ENCODE results near the gene INHBB.

The INHBB gene

DNA sequence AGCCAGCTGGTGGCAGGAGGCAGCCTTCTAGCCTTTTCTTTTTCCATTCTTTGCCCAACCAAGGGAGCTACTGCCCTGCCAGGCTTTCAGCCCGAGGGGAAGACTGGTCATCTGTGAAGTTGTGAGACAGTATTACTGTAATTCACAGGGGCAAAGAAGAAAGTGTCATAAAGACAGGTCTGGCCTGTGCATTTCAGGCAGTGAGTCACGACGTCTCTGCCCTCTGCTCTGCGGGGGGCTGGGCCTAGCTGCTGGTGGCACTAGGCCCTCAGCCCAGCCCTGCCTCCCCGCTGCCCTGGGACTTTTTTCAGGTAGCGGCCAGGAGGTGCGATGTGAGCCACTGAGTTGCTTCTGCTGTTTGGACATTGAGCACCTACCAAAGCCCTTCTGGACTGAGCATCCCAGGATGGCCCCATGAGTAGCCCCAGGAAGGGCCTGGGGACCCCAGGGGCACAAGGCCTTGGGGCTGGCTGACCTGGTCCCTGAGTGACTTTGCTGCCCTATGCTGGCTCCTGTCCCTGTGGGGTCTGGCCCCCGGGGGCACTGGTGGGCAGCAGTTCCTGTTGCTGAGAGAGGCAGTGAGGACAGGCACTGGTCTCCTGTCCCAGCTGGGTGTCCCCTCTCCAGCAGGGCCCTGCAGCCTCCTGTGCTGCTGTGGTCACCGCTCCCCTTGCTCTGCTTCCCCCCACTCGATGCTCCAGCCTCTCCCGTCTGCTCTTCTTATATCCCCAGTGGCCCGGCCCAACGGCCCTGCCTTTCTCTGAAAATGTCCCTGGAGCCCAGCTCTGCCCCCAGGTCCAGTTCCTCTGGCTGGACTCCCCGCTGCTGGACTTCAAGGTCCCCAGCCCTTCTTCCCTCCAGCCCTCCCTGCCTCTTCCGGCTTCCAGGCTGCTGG lies 7.0 kb downstream of the INHBB start:
- no peaks in the 10 kb centered on the region for H3K4me1 ChIP-seq (ENCODE audit: control insufficient read depth, insufficient read depth, low read length)
- H3K4me3 ChIP-seq (ENCODE audit: low read length): no peak overlapping the region
- no peak overlapping the region for H3K9ac ChIP-seq (ENCODE audit: low read depth, low read length)
- no peaks in the 10 kb centered on the region for H3K9me3 ChIP-seq (replicated peaks; ENCODE audit: low read length)
- peaks cover 59% of the 10 kb centered on the region for H3K27me3 ChIP-seq (ENCODE audit: control insufficient read depth, insufficient read depth, low read length)
- H3K36me3 ChIP-seq (ENCODE audit: insufficient read depth, low read length): no peaks in the 10 kb centered on the region
- H3K4me2 ChIP-seq (ENCODE audit: low read length): no peak overlapping the region

- Histone ChIP-seq H3K27me3 (ENCODE audit: control insufficient read depth, insufficient read depth, low read length) (peaks cover 57% of the 10 kb centered on the region), H3K9me3 (replicated peaks; ENCODE audit: low read length) (no peaks in the 10 kb centered on the region), H3K9ac (ENCODE audit: low read depth, low read length) (no peak overlapping the region), H3K4me2 (ENCODE audit: low read length) (no peak overlapping the region), H3K4me3 (ENCODE audit: low read length) (no peak overlapping the region), H3K4me1 (ENCODE audit: control insufficient read depth, insufficient read depth, low read length) (no peaks in the 10 kb centered on the region), H3K36me3 (ENCODE audit: insufficient read depth, low read length) (no peaks in the 10 kb centered on the region)
Observed at GRCh38 chr2:120353591-120353898, 7.6 kb downstream of the INHBB start.

- Histone ChIP-seq H3K4me3 (ENCODE audit: low read length) (no peak overlapping the region), H3K9me3 (replicated peaks; ENCODE audit: low read length) (no peaks in the 10 kb centered on the region), H3K9ac (ENCODE audit: low read depth, low read length) (no peak overlapping the region), H3K36me3 (ENCODE audit: insufficient read depth, low read length) (no peaks in the 10 kb centered on the region), H3K4me1 (ENCODE audit: control insufficient read depth, insufficient read depth, low read length) (no peaks in the 10 kb centered on the region), H3K27me3 (ENCODE audit: control insufficient read depth, insufficient read depth, low read length) (peaks cover 56% of the 10 kb centered on the region), H3K4me2 (ENCODE audit: low read length) (no peak overlapping the region)
Observed at GRCh38 chr2:120353931-120354330, 8.0 kb downstream of the INHBB start.

GRCh38 chr2:120354467-120354866 lies 8.5 kb downstream of the INHBB start:
- Histone ChIP-seq H3K27me3 (ENCODE audit: control insufficient read depth, insufficient read depth, low read length) (peaks cover 53% of the 10 kb centered on the region), H3K9ac (ENCODE audit: low read depth, low read length) (no peak overlapping the region), H3K4me2 (ENCODE audit: low read length) (no peak overlapping the region), H3K4me1 (ENCODE audit: control insufficient read depth, insufficient read depth, low read length) (no peaks in the 10 kb centered on the region), H3K36me3 (ENCODE audit: insufficient read depth, low read length) (no peaks in the 10 kb centered on the region), H3K4me3 (ENCODE audit: low read length) (no peak overlapping the region), H3K9me3 (replicated peaks; ENCODE audit: low read length) (no peaks in the 10 kb centered on the region)

DNA sequence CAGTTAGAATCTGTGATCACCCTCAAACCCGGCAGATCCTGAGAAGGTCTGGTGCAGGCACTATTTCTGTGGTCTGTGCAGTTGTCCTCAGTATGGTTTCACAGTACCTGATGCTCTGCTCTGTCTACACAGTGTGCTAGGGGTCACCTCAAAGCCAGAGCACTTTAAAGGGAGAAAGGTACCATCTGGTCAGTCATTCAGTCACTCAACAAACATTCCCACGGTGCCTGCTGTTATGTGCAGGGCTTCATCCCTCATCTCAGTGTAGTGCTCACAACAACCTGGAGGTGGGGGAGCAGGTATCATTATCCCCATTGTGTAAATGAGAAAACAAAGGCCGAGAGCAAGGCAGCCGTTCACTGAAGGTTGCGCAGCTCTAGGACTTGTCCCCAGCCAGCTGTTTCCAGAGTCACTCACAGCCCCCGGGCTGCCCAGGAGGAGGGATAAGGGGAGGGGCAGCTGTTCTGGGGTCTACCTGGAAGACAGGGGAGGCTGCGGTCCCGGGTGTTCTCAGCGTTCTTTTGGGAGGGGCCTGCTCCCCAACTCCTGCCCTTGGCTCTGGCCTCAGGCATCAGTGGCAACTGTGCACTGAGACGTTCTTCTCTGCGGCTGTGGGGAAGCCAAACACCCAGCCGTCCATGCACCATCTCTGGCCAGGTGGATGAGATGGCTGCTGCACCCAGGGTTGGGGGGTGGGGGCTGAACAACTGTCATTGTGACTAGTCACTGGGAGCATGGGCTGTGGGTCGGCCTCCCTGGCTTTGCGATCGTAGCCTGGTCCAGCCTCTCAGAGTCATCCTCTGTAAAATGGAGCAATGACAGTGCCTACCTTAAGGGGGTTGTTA lies 9.2 kb downstream of the INHBB start:
- no peak overlapping the region for H3K4me2 ChIP-seq (ENCODE audit: low read length)
- H3K9me3 ChIP-seq (replicated peaks; ENCODE audit: low read length): no peaks in the 10 kb centered on the region
- H3K36me3 ChIP-seq (ENCODE audit: insufficient read depth, low read length): no peaks in the 10 kb centered on the region
- no peak overlapping the region for H3K9ac ChIP-seq (ENCODE audit: low read depth, low read length)
- no peak overlapping the region for H3K4me3 ChIP-seq (ENCODE audit: low read length)
- no peaks in the 10 kb centered on the region for H3K4me1 ChIP-seq (ENCODE audit: control insufficient read depth, insufficient read depth, low read length)
- H3K27me3 ChIP-seq (ENCODE audit: control insufficient read depth, insufficient read depth, low read length): peaks cover 49% of the 10 kb centered on the region

GRCh38 chr2:120355780-120356266 lies 9.9 kb downstream of the INHBB start:
- no peaks in the 10 kb centered on the region for H3K4me1 ChIP-seq (ENCODE audit: control insufficient read depth, insufficient read depth, low read length)
- no peak overlapping the region for H3K4me3 ChIP-seq (ENCODE audit: low read length)
- H3K27me3 ChIP-seq (ENCODE audit: control insufficient read depth, insufficient read depth, low read length): peaks cover 45% of the 10 kb centered on the region
- H3K9me3 ChIP-seq (replicated peaks; ENCODE audit: low read length): no peaks in the 10 kb centered on the region
- no peaks in the 10 kb centered on the region for H3K36me3 ChIP-seq (ENCODE audit: insufficient read depth, low read length)
- no peak overlapping the region for H3K4me2 ChIP-seq (ENCODE audit: low read length)
- H3K9ac ChIP-seq (ENCODE audit: low read depth, low read length): no peak overlapping the region

- Histone ChIP-seq H3K9me3 (replicated peaks; ENCODE audit: low read length) (no peaks in the 10 kb centered on the region), H3K27me3 (ENCODE audit: control insufficient read depth, insufficient read depth, low read length) (peaks cover 46% of the 10 kb centered on the region), H3K36me3 (ENCODE audit: insufficient read depth, low read length) (no peaks in the 10 kb centered on the region), H3K4me1 (ENCODE audit: control insufficient read depth, insufficient read depth, low read length) (no peaks in the 10 kb centered on the region), H3K4me2 (ENCODE audit: low read length) (no peak overlapping the region), H3K4me3 (ENCODE audit: low read length) (no peak overlapping the region), H3K9ac (ENCODE audit: low read depth, low read length) (no peak overlapping the region)
Observed at GRCh38 chr2:120357768-120358167, 11.8 kb downstream of the INHBB start.

DNA sequence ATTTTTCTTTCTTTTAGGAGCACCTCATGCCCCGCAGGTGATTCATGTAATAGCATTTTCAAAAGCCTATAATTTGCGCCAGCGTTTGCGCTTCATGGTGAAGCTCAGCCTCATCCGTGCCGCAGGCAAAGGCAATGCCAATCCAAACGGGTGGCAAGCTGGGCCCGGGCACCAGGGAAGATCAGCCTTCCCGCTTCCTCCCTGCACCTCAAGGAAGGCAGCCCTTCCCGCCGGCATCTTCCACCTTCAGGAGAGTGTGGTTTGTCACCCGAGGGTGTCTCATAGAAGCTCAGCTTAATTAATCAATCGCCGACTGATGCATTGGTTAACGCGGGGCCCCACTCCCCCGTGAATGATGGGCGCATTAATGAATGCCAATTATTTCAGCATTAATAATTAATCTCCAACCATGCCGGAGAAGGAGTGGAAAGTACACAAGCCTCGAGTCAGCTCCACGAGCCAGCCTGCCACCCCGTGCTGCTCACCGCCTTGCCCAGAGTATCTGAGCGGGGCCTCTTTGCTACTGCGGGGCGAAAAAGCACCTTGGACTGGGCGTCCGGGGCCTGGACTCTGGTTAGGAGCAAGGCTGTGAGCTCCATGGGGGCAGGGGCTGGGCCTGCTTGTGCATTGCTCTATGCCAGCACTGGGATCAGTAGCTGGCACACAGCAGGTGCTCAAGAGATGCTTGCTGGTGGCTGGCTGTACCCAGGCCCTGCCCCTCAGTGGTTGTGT lies 13.0 kb downstream of the INHBB start:
- Histone ChIP-seq H3K4me1 (ENCODE audit: control insufficient read depth, insufficient read depth, low read length) (no peaks in the 10 kb centered on the region), H3K4me2 (ENCODE audit: low read length) (no peak overlapping the region), H3K36me3 (ENCODE audit: insufficient read depth, low read length) (no peaks in the 10 kb centered on the region), H3K27me3 (ENCODE audit: control insufficient read depth, insufficient read depth, low read length) (peaks cover 52% of the 10 kb centered on the region), H3K4me3 (ENCODE audit: low read length) (no peak overlapping the region), H3K9me3 (replicated peaks; ENCODE audit: low read length) (no peaks in the 10 kb centered on the region), H3K9ac (ENCODE audit: low read depth, low read length) (no peak overlapping the region)

DNA sequence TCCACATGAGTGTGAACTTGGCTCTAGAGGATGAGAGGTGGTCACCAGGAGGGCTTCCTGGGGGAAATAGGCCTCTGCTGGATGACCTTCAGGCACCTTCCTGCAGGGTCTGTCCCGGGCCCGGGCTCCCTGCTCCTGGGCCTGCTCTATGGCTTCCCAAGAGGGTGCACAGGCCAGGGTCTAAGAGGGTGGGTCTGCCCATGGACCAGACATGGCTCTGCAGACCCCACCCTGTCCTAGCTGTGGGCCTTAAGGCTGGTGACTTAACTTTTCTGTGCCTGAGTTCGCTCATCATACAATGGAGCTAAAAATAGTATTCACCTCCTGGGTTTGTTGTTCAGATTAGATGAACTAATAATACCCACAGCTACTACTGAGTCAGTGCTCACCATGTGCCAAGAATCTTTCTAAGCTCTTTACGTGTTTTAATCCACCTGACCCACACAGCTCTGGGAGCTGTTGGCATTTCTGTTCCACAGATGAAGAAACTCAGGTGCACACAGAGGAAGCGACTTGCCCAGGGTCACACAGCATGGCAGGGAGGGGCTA lies 14.4 kb downstream of the INHBB start:
- Histone ChIP-seq H3K27me3 (ENCODE audit: control insufficient read depth, insufficient read depth, low read length) (peaks cover 45% of the 10 kb centered on the region), H3K9me3 (replicated peaks; ENCODE audit: low read length) (no peaks in the 10 kb centered on the region), H3K36me3 (ENCODE audit: insufficient read depth, low read length) (no peaks in the 10 kb centered on the region), H3K9ac (ENCODE audit: low read depth, low read length) (no peak overlapping the region), H3K4me2 (ENCODE audit: low read length) (no peak overlapping the region), H3K4me1 (ENCODE audit: control insufficient read depth, insufficient read depth, low read length) (no peaks in the 10 kb centered on the region), H3K4me3 (ENCODE audit: low read length) (no peak overlapping the region)

DNA sequence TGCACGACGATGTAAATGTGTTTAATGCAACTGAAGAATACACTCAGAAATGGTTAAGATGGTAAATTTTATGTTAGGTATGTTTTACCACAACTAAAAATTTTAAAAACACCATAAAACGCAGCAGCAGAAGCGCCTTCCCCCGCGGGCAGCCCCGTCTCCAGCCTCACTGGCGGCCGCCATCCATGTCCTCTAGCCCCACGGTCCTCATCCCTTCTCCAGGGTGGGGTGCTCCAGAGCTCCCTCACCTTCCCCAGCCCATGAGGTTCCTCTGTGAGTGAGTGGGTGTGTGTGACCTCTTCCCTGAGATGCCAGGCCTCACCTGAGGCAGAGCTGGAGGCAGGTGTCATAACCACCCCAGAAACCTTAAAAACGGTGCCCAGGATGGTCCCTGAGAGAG lies 17.0 kb downstream of the INHBB start:
- peaks cover 23% of the 10 kb centered on the region for H3K27me3 ChIP-seq (ENCODE audit: control insufficient read depth, insufficient read depth, low read length)
- H3K4me1 ChIP-seq (ENCODE audit: control insufficient read depth, insufficient read depth, low read length): peaks cover 7% of the 10 kb centered on the region
- H3K36me3 ChIP-seq (ENCODE audit: insufficient read depth, low read length): no peaks in the 10 kb centered on the region
- H3K4me3 ChIP-seq (ENCODE audit: low read length): no peak overlapping the region
- no peak overlapping the region for H3K9ac ChIP-seq (ENCODE audit: low read depth, low read length)
- H3K9me3 ChIP-seq (replicated peaks; ENCODE audit: low read length): no peaks in the 10 kb centered on the region
- no peak overlapping the region for H3K4me2 ChIP-seq (ENCODE audit: low read length)

DNA sequence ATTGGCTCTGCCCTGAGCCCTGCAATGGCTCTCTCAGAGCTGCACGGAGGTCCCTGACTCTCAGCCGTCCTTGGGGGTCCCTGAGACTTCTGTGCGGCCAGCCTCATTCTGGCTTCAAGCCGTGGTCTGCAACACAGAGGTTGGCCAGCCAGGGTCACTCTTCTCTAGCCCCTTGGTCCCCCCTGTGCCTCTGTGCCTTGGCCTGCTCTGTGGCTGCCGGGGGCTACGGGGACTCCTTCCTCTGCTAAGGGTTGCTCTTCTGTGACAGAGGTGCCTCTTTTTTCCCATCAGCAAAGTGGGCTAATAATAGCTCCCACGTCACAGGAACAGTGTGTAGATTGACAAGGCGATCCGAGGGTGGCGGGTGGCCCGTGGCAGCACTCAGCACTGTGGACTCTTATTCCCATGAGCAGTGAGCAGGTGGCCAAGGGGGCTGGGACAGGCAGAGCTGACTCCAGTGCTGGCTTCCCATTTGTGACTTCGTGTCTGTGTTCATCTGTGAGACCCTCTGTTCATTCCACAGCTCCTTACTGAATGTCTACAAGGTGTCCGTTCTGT lies 19.4 kb downstream of the INHBB start:
- H3K4me3 ChIP-seq (ENCODE audit: low read length): no peak overlapping the region
- peaks cover 16% of the 10 kb centered on the region for H3K27me3 ChIP-seq (ENCODE audit: control insufficient read depth, insufficient read depth, low read length)

More for the DNA sequence above, 19.4 kb downstream of the INHBB start:
- Histone ChIP-seq H3K9ac (ENCODE audit: low read depth, low read length) (no peak overlapping the region), H3K36me3 (ENCODE audit: insufficient read depth, low read length) (no peaks in the 10 kb centered on the region), H3K9me3 (replicated peaks; ENCODE audit: low read length) (no peaks in the 10 kb centered on the region), H3K4me2 (ENCODE audit: low read length) (no peak overlapping the region), H3K4me1 (ENCODE audit: control insufficient read depth, insufficient read depth, low read length) (peaks cover 10% of the 10 kb centered on the region)

Data from skeletal muscle satellite cell (primary cell).